ENCODE data around the gene PXT1.
A peak's percentile ranks its signal among the peaks of the same experiment; 100 is the strongest.

DNA sequence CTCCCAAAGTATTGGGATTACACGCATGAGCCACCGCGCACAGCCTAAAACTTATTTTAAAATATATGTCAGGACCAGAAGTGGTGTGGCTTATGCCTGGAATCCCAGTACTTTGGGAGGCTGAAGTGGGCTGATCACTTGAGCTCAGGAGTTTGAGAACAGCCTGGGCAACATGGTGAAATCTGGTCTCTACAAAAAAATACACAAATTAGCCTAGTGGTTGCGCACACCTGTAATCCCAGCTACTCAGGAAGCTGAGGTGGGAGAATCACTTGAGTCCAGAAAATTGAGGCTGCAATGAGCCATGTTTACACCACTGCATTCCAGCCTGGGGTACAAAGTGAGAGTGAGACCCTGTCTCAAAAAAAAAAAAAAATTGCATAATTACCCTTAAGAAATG lies 13.7 kb downstream of the PXT1 start:
- TF ChIP-seq POLR2A (IDR thresholded peaks at IDR 0.05) (no peak), POLR2AphosphoS5 (IDR thresholded peaks at IDR 0.05) (no peak)
- TF ChIP-seq, protein P1, sequence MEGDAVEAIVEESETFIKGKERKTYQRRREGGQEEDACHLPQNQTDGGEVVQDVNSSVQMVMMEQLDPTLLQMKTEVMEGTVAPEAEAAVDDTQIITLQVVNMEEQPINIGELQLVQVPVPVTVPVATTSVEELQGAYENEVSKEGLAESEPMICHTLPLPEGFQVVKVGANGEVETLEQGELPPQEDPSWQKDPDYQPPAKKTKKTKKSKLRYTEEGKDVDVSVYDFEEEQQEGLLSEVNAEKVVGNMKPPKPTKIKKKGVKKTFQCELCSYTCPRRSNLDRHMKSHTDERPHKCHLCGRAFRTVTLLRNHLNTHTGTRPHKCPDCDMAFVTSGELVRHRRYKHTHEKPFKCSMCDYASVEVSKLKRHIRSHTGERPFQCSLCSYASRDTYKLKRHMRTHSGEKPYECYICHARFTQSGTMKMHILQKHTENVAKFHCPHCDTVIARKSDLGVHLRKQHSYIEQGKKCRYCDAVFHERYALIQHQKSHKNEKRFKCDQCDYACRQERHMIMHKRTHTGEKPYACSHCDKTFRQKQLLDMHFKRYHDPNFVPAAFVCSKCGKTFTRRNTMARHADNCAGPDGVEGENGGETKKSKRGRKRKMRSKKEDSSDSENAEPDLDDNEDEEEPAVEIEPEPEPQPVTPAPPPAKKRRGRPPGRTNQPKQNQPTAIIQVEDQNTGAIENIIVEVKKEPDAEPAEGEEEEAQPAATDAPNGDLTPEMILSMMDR (IDR thresholded peaks at IDR 0.05) = peak in 1 of 3 donors; percentile 25

All from breast epithelium (tissue), 3 donors.